Measurements from ENCODE around the gene RXFP4.
A peak's percentile ranks its signal among the peaks of the same experiment; 100 is the strongest.
"Not testable (repeated sequence)": the region's sequence is repeated elsewhere in the genome, so short reads cannot be mapped to it uniquely, and the experiment has no call there.

RXFP4 gene

DNA sequence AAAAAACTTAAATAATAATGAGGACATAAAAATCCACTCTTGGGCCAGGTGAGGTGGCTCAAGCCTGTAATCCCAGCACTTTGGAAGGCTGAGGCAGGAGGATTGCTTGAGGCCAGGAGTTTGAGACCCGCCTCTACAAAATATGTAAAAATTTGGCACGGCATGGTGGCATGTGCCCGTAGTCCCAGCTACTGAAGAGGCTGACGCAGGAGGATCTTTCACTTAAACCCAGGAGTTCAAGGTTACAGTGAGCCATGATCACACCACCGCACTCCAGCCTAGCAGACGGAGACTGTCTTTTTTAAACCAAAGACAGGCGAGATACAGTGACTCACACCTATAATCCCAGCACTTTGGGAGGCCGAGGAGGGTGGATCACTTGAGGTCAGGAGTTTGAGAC is 45.0 kb upstream of the RXFP4 start:
- not testable (repeated sequence) for H3K4ac ChIP-seq (ENCODE audit: low read depth in 1 of 2, low read length in 2 of 2); H3K4me3 ChIP-seq (ENCODE audit: insufficient read depth in 1 of 2, low read depth in 1 of 2, low read length in 2 of 2); H2BK12ac ChIP-seq (ENCODE audit: low read length in 2 of 2); H2BK5ac ChIP-seq (ENCODE audit: low read depth, low read length, poor library complexity, severe bottlenecking); H2AFZ ChIP-seq (ENCODE audit: low read depth, low read length); H3K23ac ChIP-seq (ENCODE audit: low read length in 2 of 2); H3K9me3 ChIP-seq (ENCODE audit: control insufficient read depth, low read length); H3K4me2 ChIP-seq (ENCODE audit: low read length, poor library complexity, severe bottlenecking); H2BK120ac ChIP-seq (ENCODE audit: low read depth, low read length); H2BK15ac ChIP-seq (ENCODE audit: low read depth, poor library complexity, severe bottlenecking); H3K14ac ChIP-seq (ENCODE audit: low read length in 2 of 2); H3K27me3 ChIP-seq (ENCODE audit: control insufficient read depth in 1 of 2, insufficient read depth in 1 of 2, low read length in 2 of 2); H3K18ac ChIP-seq (ENCODE audit: low read depth in 1 of 2, low read length in 2 of 2); DNase-seq; H3K9ac ChIP-seq (ENCODE audit: low read length); H2AK5ac ChIP-seq (ENCODE audit: low read length, severe bottlenecking); H4K8ac ChIP-seq (ENCODE audit: low read length); H3K79me1 ChIP-seq (replicated peaks; ENCODE audit: low read length, poor library complexity, severe bottlenecking); H3K4me1 ChIP-seq (ENCODE audit: control insufficient read depth, insufficient read depth, low read depth, low read length); H4K91ac ChIP-seq (ENCODE audit: low read length); H3K27ac ChIP-seq (ENCODE audit: low read length, poor library complexity, severe bottlenecking)
- WGBS, result 87% methylated on average over 8 of the region's 8 CpGs
- peaks cover 20 to 54% of the 10 kb centered on the region in 2 experiments for H3K36me3 ChIP-seq (ENCODE audit: control insufficient read depth in 1 of 2, insufficient read depth in 2 of 2, low read depth in 1 of 2, low read length in 2 of 2)

DNA sequence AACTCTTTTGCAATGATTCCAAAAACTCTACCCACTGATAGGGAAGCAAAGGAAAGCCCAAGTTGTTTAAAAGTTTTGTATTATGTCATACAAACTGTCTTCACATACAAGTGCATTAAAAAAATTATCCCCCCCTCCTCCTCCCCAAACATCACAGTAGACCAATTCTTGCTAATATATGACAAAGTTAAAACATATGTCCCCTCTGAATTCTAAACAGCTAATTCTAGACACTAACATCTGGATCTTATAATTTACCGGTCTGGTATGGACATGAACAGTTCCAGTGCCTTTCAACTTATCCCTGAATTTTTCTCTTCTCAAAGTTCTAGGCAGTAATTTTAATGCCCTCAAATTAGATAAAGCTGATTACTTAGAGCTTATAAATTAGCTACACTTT is 43.7 kb upstream of the RXFP4 start:
- Histone ChIP-seq H3K27me3 (ENCODE audit: control insufficient read depth in 1 of 2, insufficient read depth in 1 of 2, low read length in 2 of 2) (no peaks in the 10 kb centered on the region), H4K8ac (ENCODE audit: low read length) (no peak overlapping the region), H3K4me1 (ENCODE audit: control insufficient read depth, insufficient read depth, low read depth, low read length) (peaks cover 4% of the 10 kb centered on the region), H3K18ac (ENCODE audit: low read depth in 1 of 2, low read length in 2 of 2) (no peak overlapping the region), H2BK12ac (ENCODE audit: low read length in 2 of 2) (no peak overlapping the region), H4K91ac (ENCODE audit: low read length) (no peak overlapping the region), H3K23ac (ENCODE audit: low read length in 2 of 2) (no peak overlapping the region), H3K4me3 (ENCODE audit: insufficient read depth in 1 of 2, low read depth in 1 of 2, low read length in 2 of 2) (no peak overlapping the region), H3K4ac (ENCODE audit: low read depth in 1 of 2, low read length in 2 of 2) (no peak overlapping the region), H2BK120ac (ENCODE audit: low read depth, low read length) (no peak overlapping the region), H3K14ac (ENCODE audit: low read length in 2 of 2) (no peak overlapping the region), H2AK5ac (ENCODE audit: low read length, severe bottlenecking) (no peak overlapping the region), H3K4me2 (ENCODE audit: low read length, poor library complexity, severe bottlenecking) (no peak overlapping the region), H3K9ac (ENCODE audit: low read length) (peak overlapping the region; percentile 3), H3K36me3 (ENCODE audit: control insufficient read depth in 1 of 2, insufficient read depth in 2 of 2, low read depth in 1 of 2, low read length in 2 of 2) (peaks cover 28 to 65% of the 10 kb centered on the region in 2 experiments), H3K79me1 (replicated peaks; ENCODE audit: low read length, poor library complexity, severe bottlenecking) (peaks cover 9% of the 10 kb centered on the region), H3K27ac (ENCODE audit: low read length, poor library complexity, severe bottlenecking) (no peak overlapping the region), H2BK15ac (ENCODE audit: low read depth, poor library complexity, severe bottlenecking) (no peak overlapping the region), H2AFZ (ENCODE audit: low read depth, low read length) (no peak overlapping the region), H3K9me3 (ENCODE audit: control insufficient read depth, low read length) (no peaks in the 10 kb centered on the region), H2BK5ac (ENCODE audit: low read depth, low read length, poor library complexity, severe bottlenecking) (no peak overlapping the region)
- DNase-seq, result no peak
- 100% methylated on average over 1 of the region's 1 CpG for WGBS

DNA sequence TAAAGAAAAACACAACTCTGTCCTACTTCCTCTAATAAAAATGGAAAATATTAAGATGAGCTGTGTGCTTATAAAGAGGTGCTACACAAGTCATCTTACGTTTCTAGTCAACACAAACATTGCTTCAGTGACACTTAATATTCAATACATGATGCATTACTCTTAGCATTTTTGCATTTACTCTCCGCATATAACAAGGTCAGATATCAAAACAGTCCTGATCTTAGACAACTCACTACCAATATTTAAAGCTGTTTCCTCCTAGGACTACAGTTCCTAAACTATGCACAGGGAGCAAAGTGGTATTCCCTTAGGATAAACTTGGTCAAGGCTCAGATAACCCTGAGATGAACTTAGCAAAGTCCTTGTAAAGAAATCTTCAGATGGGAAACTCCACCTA is 42.5 kb upstream of the RXFP4 start:
- Histone ChIP-seq H3K18ac (ENCODE audit: low read depth in 1 of 2, low read length in 2 of 2) (no peak overlapping the region), H3K4me1 (ENCODE audit: control insufficient read depth, insufficient read depth, low read depth, low read length) (peaks cover under 1% of the 10 kb centered on the region), H4K8ac (ENCODE audit: low read length) (no peak overlapping the region), H3K9ac (ENCODE audit: low read length) (peak overlapping the region; percentile 9), H3K14ac (ENCODE audit: low read length in 2 of 2) (no peak overlapping the region), H3K23ac (ENCODE audit: low read length in 2 of 2) (no peak overlapping the region), H3K4ac (ENCODE audit: low read depth in 1 of 2, low read length in 2 of 2) (no peak overlapping the region), H2AFZ (ENCODE audit: low read depth, low read length) (no peak overlapping the region), H3K4me2 (ENCODE audit: low read length, poor library complexity, severe bottlenecking) (no peak overlapping the region), H3K36me3 (ENCODE audit: control insufficient read depth in 1 of 2, insufficient read depth in 2 of 2, low read depth in 1 of 2, low read length in 2 of 2) (peaks cover 36 to 72% of the 10 kb centered on the region in 2 experiments), H3K27ac (ENCODE audit: low read length, poor library complexity, severe bottlenecking) (no peak overlapping the region), H2BK12ac (ENCODE audit: low read length in 2 of 2) (no peak overlapping the region), H3K79me1 (replicated peaks; ENCODE audit: low read length, poor library complexity, severe bottlenecking) (peaks cover 13% of the 10 kb centered on the region), H2BK5ac (ENCODE audit: low read depth, low read length, poor library complexity, severe bottlenecking) (no peak overlapping the region), H2BK120ac (ENCODE audit: low read depth, low read length) (no peak overlapping the region), H2BK15ac (ENCODE audit: low read depth, poor library complexity, severe bottlenecking) (no peak overlapping the region), H3K4me3 (ENCODE audit: insufficient read depth in 1 of 2, low read depth in 1 of 2, low read length in 2 of 2) (no peak overlapping the region), H4K91ac (ENCODE audit: low read length) (no peak overlapping the region), H3K27me3 (ENCODE audit: control insufficient read depth in 1 of 2, insufficient read depth in 1 of 2, low read length in 2 of 2) (no peaks in the 10 kb centered on the region), H2AK5ac (ENCODE audit: low read length, severe bottlenecking) (no peak overlapping the region), H3K9me3 (ENCODE audit: control insufficient read depth, low read length) (no peaks in the 10 kb centered on the region)
- WGBS, result 80% methylated on average over 2 of the region's 2 CpGs
- no peak for DNase-seq

DNA sequence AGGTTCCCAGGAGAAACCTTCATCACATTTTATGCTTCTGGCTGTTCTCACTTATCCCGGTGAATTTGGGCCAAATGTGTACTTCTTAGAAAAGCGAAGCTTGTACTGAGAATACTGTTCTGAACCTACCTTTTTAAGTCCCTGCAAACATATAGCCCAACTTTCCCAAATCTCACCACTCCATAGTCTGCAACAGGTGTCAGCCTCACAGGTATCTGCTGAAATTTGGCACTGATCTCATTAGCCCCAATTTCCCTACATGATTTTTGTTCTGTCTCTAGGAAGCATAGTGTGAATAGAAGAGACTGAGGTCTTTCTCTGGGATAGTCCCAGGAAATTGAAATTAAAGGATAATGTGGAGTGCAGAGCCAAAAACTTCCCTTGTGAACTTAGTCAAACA is 41.8 kb upstream of the RXFP4 start:
- Histone ChIP-seq H3K27me3 (ENCODE audit: control insufficient read depth in 1 of 2, insufficient read depth in 1 of 2, low read length in 2 of 2) (no peaks in the 10 kb centered on the region), H3K4me1 (ENCODE audit: control insufficient read depth, insufficient read depth, low read depth, low read length) (no peaks in the 10 kb centered on the region), H3K23ac (ENCODE audit: low read length in 2 of 2) (no peak overlapping the region), H3K4me2 (ENCODE audit: low read length, poor library complexity, severe bottlenecking) (no peak overlapping the region), H3K18ac (ENCODE audit: low read depth in 1 of 2, low read length in 2 of 2) (no peak overlapping the region), H3K79me1 (replicated peaks; ENCODE audit: low read length, poor library complexity, severe bottlenecking) (peaks cover 18% of the 10 kb centered on the region), H2AK5ac (ENCODE audit: low read length, severe bottlenecking) (no peak overlapping the region), H4K8ac (ENCODE audit: low read length) (no peak overlapping the region), H3K36me3 (ENCODE audit: control insufficient read depth in 1 of 2, insufficient read depth in 2 of 2, low read depth in 1 of 2, low read length in 2 of 2) (peaks cover 41 to 80% of the 10 kb centered on the region in 2 experiments), H3K4ac (ENCODE audit: low read depth in 1 of 2, low read length in 2 of 2) (no peak overlapping the region), H2BK120ac (ENCODE audit: low read depth, low read length) (no peak overlapping the region), H3K27ac (ENCODE audit: low read length, poor library complexity, severe bottlenecking) (no peak overlapping the region), H2BK15ac (ENCODE audit: low read depth, poor library complexity, severe bottlenecking) (no peak overlapping the region), H4K91ac (ENCODE audit: low read length) (no peak overlapping the region), H2BK12ac (ENCODE audit: low read length in 2 of 2) (no peak overlapping the region), H3K9ac (ENCODE audit: low read length) (no peak overlapping the region), H3K14ac (ENCODE audit: low read length in 2 of 2) (no peak overlapping the region), H2BK5ac (ENCODE audit: low read depth, low read length, poor library complexity, severe bottlenecking) (no peak overlapping the region), H3K4me3 (ENCODE audit: insufficient read depth in 1 of 2, low read depth in 1 of 2, low read length in 2 of 2) (no peak overlapping the region), H2AFZ (ENCODE audit: low read depth, low read length) (no peak overlapping the region), H3K9me3 (ENCODE audit: control insufficient read depth, low read length) (no peaks in the 10 kb centered on the region)
- no peak for DNase-seq
- 100% methylated on average over 2 of the region's 2 CpGs for WGBS

All from mesenchymal stem cell (in vitro differentiated cells and primary cell).